HG03571 (cell line): ENCODE measurements around the gene ADGRL3.

Experiments
- ATAC-seq: cut with Tn5 transposase; IDR thresholded peaks from one replicate; pipeline ENCODE4 v1.9.1; 2021; ENCODE audit not compliant: unreplicated experiment

Gene ADGRL3

GRCh38 chr4:62058571-62058970, 858.4 kb downstream of the ADGRL3 start:
- ATAC-seq, result no peak

GRCh38 chr4:62070291-62070852, 870.2 kb downstream of the ADGRL3 start:
- ATAC-seq, result no peak

DNA sequence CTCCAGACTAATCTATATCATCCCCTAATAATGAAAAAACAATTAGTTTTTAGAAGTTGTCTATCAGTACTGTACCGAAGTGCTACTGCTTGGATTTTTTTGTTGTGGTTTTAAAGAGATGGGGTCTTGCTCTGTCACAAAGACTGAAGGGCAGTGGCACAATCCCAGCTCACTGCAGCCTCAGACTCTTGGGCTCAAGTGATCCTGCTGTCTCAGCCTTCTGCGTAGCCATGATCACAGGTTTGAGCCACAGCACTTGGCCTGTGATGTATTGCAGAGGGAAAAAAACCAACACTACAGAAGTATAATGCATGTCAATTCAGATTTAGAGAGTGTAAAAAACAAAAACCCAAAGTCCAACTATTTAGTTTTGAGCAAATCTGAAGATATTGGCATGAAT, 875.0 kb downstream of the ADGRL3 start:
- no peak for ATAC-seq

GRCh38 chr4:62075521-62075920, 875.4 kb downstream of the ADGRL3 start:
- ATAC-seq, result no peak

DNA sequence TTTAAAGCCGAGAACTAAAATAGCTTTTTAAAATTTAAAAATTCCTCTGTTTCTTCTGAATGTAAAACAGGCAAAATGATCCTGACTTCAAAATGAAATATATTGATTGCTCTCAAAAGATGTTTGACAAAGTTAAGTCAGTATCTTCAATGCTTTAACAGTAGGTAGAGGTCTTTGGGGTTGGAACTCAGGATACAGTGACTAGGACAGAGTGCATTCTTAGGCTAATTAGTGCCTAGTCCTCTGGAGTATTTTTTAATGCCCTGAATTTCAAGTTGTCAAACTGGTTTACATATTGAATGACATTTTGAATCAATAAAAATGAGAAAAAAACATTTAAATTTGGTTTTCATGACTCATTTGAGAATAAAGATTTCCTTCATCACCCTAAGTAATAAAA, 877.3 kb downstream of the ADGRL3 start:
- ATAC-seq, result no peak

GRCh38 chr4:62080431-62080830, 880.3 kb downstream of the ADGRL3 start:
- no peak for ATAC-seq

DNA sequence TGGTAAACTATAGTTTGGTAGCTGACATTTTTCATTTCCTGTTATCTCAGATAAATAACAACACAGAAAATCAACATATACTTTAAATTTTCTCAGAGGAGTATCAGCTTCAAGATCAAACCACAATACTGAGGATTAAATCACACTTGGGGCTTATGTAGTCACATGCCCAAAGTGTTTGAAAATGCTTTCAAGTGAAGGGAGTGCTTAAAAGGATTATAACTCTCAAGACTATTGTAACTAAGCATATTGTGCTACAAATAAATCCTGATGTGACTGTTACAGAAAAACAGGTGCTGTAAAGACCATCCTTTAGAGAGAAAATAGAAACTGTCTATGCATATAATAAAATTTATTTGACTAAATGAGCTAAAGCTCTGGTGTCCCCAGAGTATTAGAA, 887.6 kb downstream of the ADGRL3 start:
- no peak for ATAC-seq

DNA sequence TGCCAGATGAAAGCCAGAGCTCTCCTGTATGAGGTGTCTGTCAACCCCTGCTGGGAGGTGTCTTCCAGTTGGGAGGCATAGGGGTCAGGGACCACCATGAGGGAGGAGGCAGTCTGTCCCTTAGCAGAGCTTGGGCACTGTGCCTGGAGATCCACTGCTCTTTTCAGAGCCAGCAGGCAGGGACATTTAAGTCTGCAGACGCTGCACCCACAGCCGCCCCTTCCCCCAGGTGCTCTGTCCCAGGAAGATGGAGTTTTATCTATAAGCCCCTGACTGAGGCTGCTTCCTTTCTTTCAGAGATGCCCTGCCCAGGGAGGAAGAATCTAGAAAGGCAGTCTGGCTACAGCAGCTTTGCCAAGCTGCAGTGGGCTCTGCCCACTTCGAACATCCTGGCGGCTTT, 893.6 kb downstream of the ADGRL3 start:
- no peak for ATAC-seq

- no peak for ATAC-seq
Measured at GRCh38 chr4:62096881-62097280, 896.8 kb downstream of the ADGRL3 start.

DNA sequence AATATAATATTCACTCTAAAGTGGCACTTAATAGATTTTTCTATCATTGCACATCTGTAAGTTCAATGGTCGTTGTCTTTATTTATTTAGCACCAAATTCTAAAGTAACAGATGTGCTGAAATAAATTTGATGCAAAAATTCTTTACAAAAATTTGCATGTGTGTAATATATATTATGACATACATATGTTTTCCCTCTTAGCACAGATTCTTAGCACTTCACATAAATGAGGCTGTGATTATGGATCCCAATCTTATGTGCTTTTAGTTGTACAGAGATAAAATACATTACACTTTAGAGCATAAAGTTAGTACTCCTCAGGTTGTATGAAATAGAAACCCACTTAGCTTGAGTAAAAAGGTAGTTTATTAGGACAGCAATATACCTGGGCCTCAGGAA, 915.1 kb downstream of the ADGRL3 start:
- ATAC-seq, result no peak

- ATAC-seq, result no peak
Measured at GRCh38 chr4:62117886-62118285, 917.8 kb downstream of the ADGRL3 start.

DNA sequence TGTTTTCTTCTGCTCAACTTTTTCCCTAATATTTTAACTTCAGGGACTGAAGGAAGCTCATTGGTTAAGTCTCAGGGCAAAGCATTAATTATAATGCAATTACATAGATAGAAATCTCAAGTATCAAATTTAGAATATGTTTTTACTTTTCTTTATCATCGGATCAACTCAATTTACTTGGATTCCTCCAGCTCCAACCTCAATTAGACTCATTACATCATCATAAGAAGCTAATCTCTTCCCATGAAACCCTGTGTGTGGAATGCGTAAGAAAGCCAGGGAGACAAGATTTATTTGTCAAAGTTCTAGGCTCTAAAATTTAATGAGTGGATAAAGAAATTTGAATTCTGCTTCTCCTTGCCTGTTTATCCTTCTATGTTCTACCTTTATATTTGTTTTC, 918.4 kb downstream of the ADGRL3 start:
- ATAC-seq, result no peak

DNA sequence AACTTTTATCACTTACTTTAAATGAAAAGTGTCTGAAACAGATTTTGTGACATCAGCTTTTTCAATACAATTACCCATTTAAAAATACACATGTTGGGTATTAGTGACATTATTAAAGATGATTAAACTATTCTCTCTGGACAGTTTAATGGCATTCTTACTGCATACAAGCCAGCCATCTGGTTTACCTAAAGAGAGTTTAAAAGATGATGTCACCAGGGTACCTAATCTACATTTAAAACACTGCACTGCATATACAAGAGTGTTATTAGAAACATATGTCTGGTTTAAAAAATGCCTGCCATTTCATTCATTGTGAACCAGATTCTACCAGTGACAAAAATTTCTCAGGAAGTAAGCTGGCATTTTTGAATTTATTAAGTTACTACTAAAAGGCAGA, 919.1 kb downstream of the ADGRL3 start:
- ATAC-seq, result no peak

DNA sequence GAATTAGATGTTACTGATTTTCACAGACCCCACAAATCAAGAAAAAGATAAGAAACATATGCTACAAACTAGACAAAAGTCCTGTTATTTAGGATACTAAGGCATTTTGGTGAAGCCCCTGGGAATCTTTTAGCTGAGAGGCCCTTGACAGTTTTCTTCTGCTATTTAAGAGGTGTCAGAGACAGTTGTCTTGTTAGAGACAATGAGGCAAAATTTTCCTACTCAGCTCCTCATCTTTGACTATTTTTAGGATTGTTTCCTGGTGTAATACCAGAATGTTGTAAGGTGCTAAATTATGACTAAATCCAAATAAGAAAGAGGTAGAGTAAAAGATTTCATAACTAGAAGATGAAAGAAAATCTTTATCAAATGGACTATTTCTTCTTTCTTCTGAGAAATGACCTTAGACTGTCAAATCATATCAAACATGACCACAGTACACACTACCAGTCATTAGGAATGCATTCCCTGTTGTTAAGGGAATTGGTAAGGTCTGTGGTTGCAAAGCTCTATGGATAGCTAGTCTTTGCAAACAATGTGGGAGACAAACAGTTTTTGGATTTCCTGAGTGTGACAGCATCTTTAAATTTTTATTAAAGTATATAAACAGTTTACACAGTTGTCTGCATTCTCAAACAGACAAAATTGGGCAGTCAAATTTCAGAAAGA, 926.1 kb downstream of the ADGRL3 start:
- ATAC-seq, result no peak
